ENCODE results near the gene EPHB1.

EPHB1 gene

GRCh38 chr3:134854254-134854653, 59.2 kb downstream of the EPHB1 start:
- Histone ChIP-seq H3K9ac (ENCODE audit: low read length) (no peak overlapping the region), H3K9me3 (ENCODE audit: low read length) (no peaks in the 10 kb centered on the region), H3K27ac (ENCODE audit: low read depth, low read length) (no peak overlapping the region), H3K4me1 (ENCODE audit: insufficient read depth, low read length) (no peaks in the 10 kb centered on the region), H3K27me3 (ENCODE audit: control insufficient read depth in 1 of 2, insufficient read depth in 2 of 2, low read length in 2 of 2) (no peaks in the 10 kb centered on the region), H3K36me3 (ENCODE audit: insufficient read depth, low read length) (no peaks in the 10 kb centered on the region), H3K4me3 (ENCODE audit: low read depth in 1 of 2, low read length in 2 of 2) (no peak overlapping the region)

- Histone ChIP-seq H3K4me1 (ENCODE audit: insufficient read depth, low read length) (no peaks in the 10 kb centered on the region), H3K9me3 (ENCODE audit: low read length) (no peaks in the 10 kb centered on the region), H3K4me3 (ENCODE audit: low read depth in 1 of 2, low read length in 2 of 2) (no peak overlapping the region), H3K9ac (ENCODE audit: low read length) (no peak overlapping the region), H3K36me3 (ENCODE audit: insufficient read depth, low read length) (no peaks in the 10 kb centered on the region), H3K27ac (ENCODE audit: low read depth, low read length) (no peak overlapping the region), H3K27me3 (ENCODE audit: control insufficient read depth in 1 of 2, insufficient read depth in 2 of 2, low read length in 2 of 2) (no peaks in the 10 kb centered on the region)
Measured at GRCh38 chr3:134857356-134857755, 62.3 kb downstream of the EPHB1 start.

- no peak overlapping the region for H3K27ac ChIP-seq (ENCODE audit: low read depth, low read length)
- no peaks in the 10 kb centered on the region for H3K27me3 ChIP-seq (ENCODE audit: control insufficient read depth in 1 of 2, insufficient read depth in 2 of 2, low read length in 2 of 2)
- H3K4me3 ChIP-seq (ENCODE audit: low read depth in 1 of 2, low read length in 2 of 2), result no peak overlapping the region
- H3K4me1 ChIP-seq (ENCODE audit: insufficient read depth, low read length), result no peaks in the 10 kb centered on the region
- H3K9ac ChIP-seq (ENCODE audit: low read length), result no peak overlapping the region
- H3K9me3 ChIP-seq (ENCODE audit: low read length), result no peaks in the 10 kb centered on the region
- no peaks in the 10 kb centered on the region for H3K36me3 ChIP-seq (ENCODE audit: insufficient read depth, low read length)
Measured at GRCh38 chr3:134857776-134858362, 62.8 kb downstream of the EPHB1 start.

GRCh38 chr3:134858441-134859035, 63.5 kb downstream of the EPHB1 start:
- H3K4me1 ChIP-seq (ENCODE audit: insufficient read depth, low read length), result no peaks in the 10 kb centered on the region

GRCh38 chr3:134859341-134859740, 64.3 kb downstream of the EPHB1 start:
- Histone ChIP-seq H3K9ac (ENCODE audit: low read length) (no peak overlapping the region), H3K27ac (ENCODE audit: low read depth, low read length) (no peak overlapping the region), H3K4me3 (ENCODE audit: low read depth in 1 of 2, low read length in 2 of 2) (no peak overlapping the region), H3K27me3 (ENCODE audit: control insufficient read depth in 1 of 2, insufficient read depth in 2 of 2, low read length in 2 of 2) (no peaks in the 10 kb centered on the region), H3K4me1 (ENCODE audit: insufficient read depth, low read length) (no peaks in the 10 kb centered on the region), H3K9me3 (ENCODE audit: low read length) (no peaks in the 10 kb centered on the region), H3K36me3 (ENCODE audit: insufficient read depth, low read length) (no peaks in the 10 kb centered on the region)

More at GRCh38 chr3:134858441-134859035, 63.5 kb downstream of the EPHB1 start:
- Histone ChIP-seq H3K4me3 (ENCODE audit: low read depth in 1 of 2, low read length in 2 of 2) (no peak overlapping the region), H3K27ac (ENCODE audit: low read depth, low read length) (no peak overlapping the region), H3K36me3 (ENCODE audit: insufficient read depth, low read length) (no peaks in the 10 kb centered on the region), H3K9me3 (ENCODE audit: low read length) (no peaks in the 10 kb centered on the region), H3K9ac (ENCODE audit: low read length) (no peak overlapping the region), H3K27me3 (ENCODE audit: control insufficient read depth in 1 of 2, insufficient read depth in 2 of 2, low read length in 2 of 2) (no peaks in the 10 kb centered on the region)

- Histone ChIP-seq H3K27me3 (ENCODE audit: control insufficient read depth in 1 of 2, insufficient read depth in 2 of 2, low read length in 2 of 2) (no peaks in the 10 kb centered on the region), H3K27ac (ENCODE audit: low read depth, low read length) (no peak overlapping the region), H3K9ac (ENCODE audit: low read length) (no peak overlapping the region), H3K4me3 (ENCODE audit: low read depth in 1 of 2, low read length in 2 of 2) (no peak overlapping the region), H3K36me3 (ENCODE audit: insufficient read depth, low read length) (no peaks in the 10 kb centered on the region), H3K4me1 (ENCODE audit: insufficient read depth, low read length) (no peaks in the 10 kb centered on the region), H3K9me3 (ENCODE audit: low read length) (no peaks in the 10 kb centered on the region)
Measured at GRCh38 chr3:134860141-134860540, 65.1 kb downstream of the EPHB1 start.

- H3K36me3 ChIP-seq (ENCODE audit: insufficient read depth, low read length), result no peaks in the 10 kb centered on the region
- H3K27ac ChIP-seq (ENCODE audit: low read depth, low read length), result no peak overlapping the region
- no peak overlapping the region for H3K4me3 ChIP-seq (ENCODE audit: low read depth in 1 of 2, low read length in 2 of 2)
- H3K9me3 ChIP-seq (ENCODE audit: low read length), result no peaks in the 10 kb centered on the region
- no peaks in the 10 kb centered on the region for H3K27me3 ChIP-seq (ENCODE audit: control insufficient read depth in 1 of 2, insufficient read depth in 2 of 2, low read length in 2 of 2)
- H3K4me1 ChIP-seq (ENCODE audit: insufficient read depth, low read length), result no peaks in the 10 kb centered on the region
- no peak overlapping the region for H3K9ac ChIP-seq (ENCODE audit: low read length)
Measured at GRCh38 chr3:134863915-134864314, 68.9 kb downstream of the EPHB1 start.

GRCh38 chr3:134864636-134865035, 69.6 kb downstream of the EPHB1 start:
- Histone ChIP-seq H3K27ac (ENCODE audit: low read depth, low read length) (no peak overlapping the region), H3K27me3 (ENCODE audit: control insufficient read depth in 1 of 2, insufficient read depth in 2 of 2, low read length in 2 of 2) (no peaks in the 10 kb centered on the region), H3K4me1 (ENCODE audit: insufficient read depth, low read length) (no peaks in the 10 kb centered on the region), H3K9me3 (ENCODE audit: low read length) (no peaks in the 10 kb centered on the region), H3K4me3 (ENCODE audit: low read depth in 1 of 2, low read length in 2 of 2) (no peak overlapping the region), H3K9ac (ENCODE audit: low read length) (no peak overlapping the region), H3K36me3 (ENCODE audit: insufficient read depth, low read length) (no peaks in the 10 kb centered on the region)

GRCh38 chr3:134867277-134867676, 72.2 kb downstream of the EPHB1 start:
- Histone ChIP-seq H3K27me3 (ENCODE audit: control insufficient read depth in 1 of 2, insufficient read depth in 2 of 2, low read length in 2 of 2) (no peaks in the 10 kb centered on the region), H3K27ac (ENCODE audit: low read depth, low read length) (no peak overlapping the region), H3K4me1 (ENCODE audit: insufficient read depth, low read length) (no peaks in the 10 kb centered on the region), H3K9me3 (ENCODE audit: low read length) (no peaks in the 10 kb centered on the region), H3K9ac (ENCODE audit: low read length) (no peak overlapping the region), H3K4me3 (ENCODE audit: low read depth in 1 of 2, low read length in 2 of 2) (no peak overlapping the region), H3K36me3 (ENCODE audit: insufficient read depth, low read length) (no peaks in the 10 kb centered on the region)

- Histone ChIP-seq H3K9ac (ENCODE audit: low read length) (no peak overlapping the region), H3K4me1 (ENCODE audit: insufficient read depth, low read length) (no peaks in the 10 kb centered on the region), H3K36me3 (ENCODE audit: insufficient read depth, low read length) (no peaks in the 10 kb centered on the region), H3K4me3 (ENCODE audit: low read depth in 1 of 2, low read length in 2 of 2) (no peak overlapping the region), H3K9me3 (ENCODE audit: low read length) (no peaks in the 10 kb centered on the region), H3K27me3 (ENCODE audit: control insufficient read depth in 1 of 2, insufficient read depth in 2 of 2, low read length in 2 of 2) (no peaks in the 10 kb centered on the region), H3K27ac (ENCODE audit: low read depth, low read length) (no peak overlapping the region)
Measured at GRCh38 chr3:134869153-134869726, 74.2 kb downstream of the EPHB1 start.

- Histone ChIP-seq H3K27ac (ENCODE audit: low read depth, low read length) (no peak overlapping the region), H3K4me3 (ENCODE audit: low read depth in 1 of 2, low read length in 2 of 2) (no peak overlapping the region), H3K36me3 (ENCODE audit: insufficient read depth, low read length) (no peaks in the 10 kb centered on the region), H3K4me1 (ENCODE audit: insufficient read depth, low read length) (no peaks in the 10 kb centered on the region), H3K27me3 (ENCODE audit: control insufficient read depth in 1 of 2, insufficient read depth in 2 of 2, low read length in 2 of 2) (no peaks in the 10 kb centered on the region), H3K9ac (ENCODE audit: low read length) (no peak overlapping the region), H3K9me3 (ENCODE audit: low read length) (no peaks in the 10 kb centered on the region)
Measured at GRCh38 chr3:134871818-134872217, 76.8 kb downstream of the EPHB1 start.

Measured in muscle layer of colon (tissue), 2 donors.